RWPE1 (cell line): ENCODE data around the gene MRPL41.
"Not testable (repeated sequence)": the region's sequence is repeated elsewhere in the genome, so short reads cannot be mapped to it uniquely, and the experiment has no call there.

Source experiments
- CTCF ChIA-PET: fragments of 350-600 bp; sonication (Branson Sonifier 250); formaldehyde crosslinking; extraction: SDS; loops from one replicate; lab custom pipeline; 2021; lab: Yijun Ruan, JAX
- POLR2A ChIA-PET: fragments of 400-600 bp; formaldehyde crosslinking; extraction: SDS; loops from one replicate; lab custom pipeline; 2020; ENCODE audit warnings: antibody characterized with exemption; ENCODE audit not compliant: low non-redundant PET; lab: Yijun Ruan, JAX
- DNase-seq: peaks from one replicate; pipeline ENCODE4 v3.0.0; 2012; ENCODE audit warnings: low spot score
- H3K27ac ChIP-seq: fragments of 450-650 bp; 2 replicates; pipeline ENCODE4 v1.5.1; 2017
- TF ChIP-seq, protein P1 (sequence below): fragments of 450-650 bp; conservative IDR thresholded peaks from 2 replicates; pipeline ENCODE4 v1.5.1; 2017; ENCODE audit warnings: low read depth, mild to moderate bottlenecking

The MRPL41 gene

DNA sequence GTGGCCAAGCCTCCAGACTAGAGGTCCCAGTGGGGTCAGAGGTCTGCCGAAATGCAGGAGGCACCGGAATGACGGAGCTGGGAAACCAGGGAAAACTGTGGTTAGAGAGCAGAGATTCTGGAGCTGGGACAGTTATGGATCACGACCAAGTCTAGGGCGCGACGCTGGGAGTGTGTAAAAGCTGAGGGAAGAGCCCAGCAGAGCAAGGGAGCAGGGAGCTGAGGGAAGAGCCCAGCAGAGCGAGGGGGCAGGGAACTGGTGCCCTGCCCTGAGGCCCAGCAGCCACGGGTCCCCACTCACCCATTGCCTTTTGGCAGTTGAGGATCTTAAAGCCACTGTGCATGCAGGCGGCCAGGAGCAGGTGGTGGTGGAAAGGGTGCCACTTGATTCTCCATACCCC, 12.5 kb downstream of the MRPL41 start:
- H3K27ac ChIP-seq: peak overlapping the region; percentile 29
- ChIA-PET CTCF (no interaction called here), POLR2A (no interaction called here)
- TF ChIP-seq, protein P1, sequence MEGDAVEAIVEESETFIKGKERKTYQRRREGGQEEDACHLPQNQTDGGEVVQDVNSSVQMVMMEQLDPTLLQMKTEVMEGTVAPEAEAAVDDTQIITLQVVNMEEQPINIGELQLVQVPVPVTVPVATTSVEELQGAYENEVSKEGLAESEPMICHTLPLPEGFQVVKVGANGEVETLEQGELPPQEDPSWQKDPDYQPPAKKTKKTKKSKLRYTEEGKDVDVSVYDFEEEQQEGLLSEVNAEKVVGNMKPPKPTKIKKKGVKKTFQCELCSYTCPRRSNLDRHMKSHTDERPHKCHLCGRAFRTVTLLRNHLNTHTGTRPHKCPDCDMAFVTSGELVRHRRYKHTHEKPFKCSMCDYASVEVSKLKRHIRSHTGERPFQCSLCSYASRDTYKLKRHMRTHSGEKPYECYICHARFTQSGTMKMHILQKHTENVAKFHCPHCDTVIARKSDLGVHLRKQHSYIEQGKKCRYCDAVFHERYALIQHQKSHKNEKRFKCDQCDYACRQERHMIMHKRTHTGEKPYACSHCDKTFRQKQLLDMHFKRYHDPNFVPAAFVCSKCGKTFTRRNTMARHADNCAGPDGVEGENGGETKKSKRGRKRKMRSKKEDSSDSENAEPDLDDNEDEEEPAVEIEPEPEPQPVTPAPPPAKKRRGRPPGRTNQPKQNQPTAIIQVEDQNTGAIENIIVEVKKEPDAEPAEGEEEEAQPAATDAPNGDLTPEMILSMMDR: no peak
- DNase-seq: no peak

DNA sequence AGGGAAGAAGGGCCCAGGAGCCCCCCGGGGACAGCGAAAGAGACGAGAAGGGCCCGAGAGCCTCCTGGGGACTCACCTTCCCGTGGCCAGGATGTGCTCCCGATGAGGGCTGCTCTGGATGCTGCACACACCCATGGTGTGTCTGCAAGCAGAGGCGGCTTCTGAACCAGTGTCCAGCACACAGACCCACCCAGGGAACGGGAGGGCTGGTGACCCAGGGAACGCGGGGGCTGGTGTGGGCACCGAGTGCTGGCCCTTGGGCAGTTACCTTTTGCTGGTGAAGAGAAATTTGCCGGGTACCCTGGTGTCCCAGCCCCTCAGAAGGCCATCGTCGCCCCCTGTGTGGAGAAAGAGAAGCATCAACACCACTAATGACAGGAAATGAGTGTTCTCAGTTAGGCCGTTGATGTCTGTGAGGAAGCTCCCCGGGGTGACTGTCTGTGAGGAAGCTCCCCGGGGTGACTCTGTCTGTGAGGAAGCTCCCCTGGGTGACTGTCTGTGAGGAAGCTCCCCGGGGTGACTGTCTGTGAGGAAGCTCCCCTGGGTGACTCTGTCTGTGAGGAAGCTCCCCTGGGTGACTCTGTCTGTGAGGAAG, 13.2 kb downstream of the MRPL41 start:
- POLR2A ChIA-PET: no interaction called here
- H3K27ac ChIP-seq: peak overlapping the region; percentile 29
- CTCF ChIA-PET: no interaction called here
- TF ChIP-seq, protein P1: no peak
- no peak for DNase-seq

DNA sequence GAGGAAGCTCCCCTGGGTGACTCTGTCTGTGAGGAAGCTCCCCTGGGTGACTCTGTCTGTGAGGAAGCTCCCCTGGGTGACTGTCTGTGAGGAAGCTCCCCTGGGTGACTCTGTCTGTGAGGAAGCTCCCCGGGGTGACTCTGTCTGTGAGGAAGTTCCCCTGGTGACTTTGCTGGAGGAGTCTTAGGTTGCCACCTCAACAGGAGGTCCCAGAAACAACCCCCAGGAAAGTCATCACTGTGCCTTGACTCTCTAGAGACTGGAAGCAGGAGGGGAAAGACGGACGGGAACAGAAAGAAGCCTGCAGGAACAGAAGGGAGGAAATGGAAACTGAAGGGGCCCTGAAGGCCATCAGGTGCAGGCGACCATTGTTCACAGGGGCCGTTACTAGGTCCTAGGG, 16.8 kb downstream of the MRPL41 start:
- CTCF ChIA-PET, DNase-seq, POLR2A ChIA-PET: not testable (repeated sequence)
- peak overlapping the region; percentile 35 for H3K27ac ChIP-seq

DNA sequence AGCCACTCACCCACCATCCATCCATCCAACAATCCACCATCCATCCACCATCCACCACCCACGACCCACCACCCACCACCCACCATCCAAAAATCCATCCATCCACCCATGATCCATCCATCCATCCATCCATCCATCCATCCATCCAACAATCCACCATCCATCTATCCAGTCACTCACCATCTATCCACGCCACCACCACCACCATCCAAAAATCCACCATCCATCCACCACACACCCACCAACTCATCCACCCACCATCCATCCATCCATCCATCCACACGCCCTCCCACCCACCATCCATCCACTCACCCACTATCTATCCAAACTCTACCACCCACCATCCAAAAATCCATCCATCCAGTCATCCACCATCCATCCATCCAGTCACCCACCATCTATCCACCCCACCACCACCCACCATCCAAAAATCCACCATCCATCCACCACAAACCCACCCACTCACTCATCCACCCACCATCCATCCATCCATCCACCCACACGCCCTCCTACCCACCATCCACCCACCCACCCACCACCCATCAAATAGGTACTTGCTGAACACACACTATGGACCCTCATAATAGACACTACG, 18.0 kb downstream of the MRPL41 start:
- CTCF ChIA-PET: no interaction called here
- TF ChIP-seq, protein P1: no peak

DNA sequence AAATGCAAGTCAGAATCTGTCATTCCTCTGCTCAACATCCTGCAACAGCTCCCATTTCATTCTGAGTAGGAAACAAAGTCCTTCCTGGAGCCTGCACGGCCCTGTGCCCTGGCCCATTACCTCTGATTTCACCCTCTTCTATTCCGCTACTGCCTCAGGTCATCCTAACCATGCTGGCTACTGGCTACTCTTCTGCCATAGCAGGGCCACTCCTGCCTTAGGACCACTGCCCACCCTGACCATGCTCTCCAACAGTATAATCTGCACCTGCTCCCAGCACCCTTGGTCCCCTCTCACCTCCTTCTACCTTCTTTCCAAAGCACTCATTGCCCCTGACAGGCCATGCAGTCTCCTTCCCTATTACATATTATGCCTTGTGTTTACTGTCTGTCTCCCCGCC, 18.9 kb downstream of the MRPL41 start:
- no peak overlapping the region for H3K27ac ChIP-seq
- POLR2A ChIA-PET: no interaction called here
- TF ChIP-seq, protein P1: no peak
- CTCF ChIA-PET: no interaction called here
- DNase-seq: no peak

More for the DNA sequence above, 18.0 kb downstream of the MRPL41 start:
- no peak overlapping the region for H3K27ac ChIP-seq
- no peak for DNase-seq
- POLR2A ChIA-PET: no interaction called here

DNA sequence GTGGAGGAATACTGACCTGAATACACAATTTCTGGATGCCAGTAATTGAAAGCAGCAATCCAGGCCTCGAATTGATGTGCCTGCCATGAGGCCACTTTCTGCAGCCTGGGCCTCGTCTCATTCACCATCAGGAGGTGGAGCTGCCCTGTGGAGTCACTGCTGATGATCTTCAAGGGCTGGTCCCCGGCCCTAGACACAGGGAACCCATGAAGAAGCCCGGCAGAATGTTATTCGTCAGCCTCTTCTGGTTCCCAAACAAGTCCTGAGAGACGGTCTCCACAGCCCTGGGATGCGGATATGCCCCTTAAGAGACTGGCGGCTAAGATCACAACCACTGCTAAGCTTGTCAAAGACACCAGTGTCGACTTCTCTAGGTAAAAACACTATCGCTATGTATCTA, 22.5 kb downstream of the MRPL41 start:
- TF ChIP-seq, protein P1: no peak
- no peak for DNase-seq
- ChIA-PET CTCF (no interaction called here), POLR2A (no interaction called here)
- H3K27ac ChIP-seq: peak overlapping the region; percentile 33

DNA sequence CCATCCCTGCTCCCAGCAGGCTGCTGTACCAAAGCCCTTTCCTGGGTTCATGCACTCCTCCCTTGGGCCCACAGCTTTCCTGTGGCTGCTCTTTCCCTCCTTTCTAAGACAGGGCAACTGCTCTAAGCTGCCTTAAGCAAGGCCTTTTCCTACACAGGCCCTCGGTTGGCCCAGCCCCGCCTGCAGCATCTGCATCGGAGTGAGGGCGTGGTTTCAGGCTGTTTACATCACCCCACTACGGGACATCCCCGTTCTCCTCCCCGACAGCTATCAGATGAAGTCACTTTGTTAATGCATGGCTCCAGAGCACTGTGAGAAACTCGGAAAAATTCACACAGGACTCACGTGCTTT, 23.7 kb downstream of the MRPL41 start:
- H3K27ac ChIP-seq: peak overlapping the region; percentile 33
- ChIA-PET CTCF (interaction anchor here (0.6 kb wide), 1 partner anchor 57 kb away, joined by 3 read pairs; no protein-coding TSS in a partner anchor), POLR2A (no interaction called here)
- TF ChIP-seq, protein P1: no peak
- DNase-seq: no peak
